ENCODE results near the gene PRF1.

- TF ChIP-seq, protein P1, sequence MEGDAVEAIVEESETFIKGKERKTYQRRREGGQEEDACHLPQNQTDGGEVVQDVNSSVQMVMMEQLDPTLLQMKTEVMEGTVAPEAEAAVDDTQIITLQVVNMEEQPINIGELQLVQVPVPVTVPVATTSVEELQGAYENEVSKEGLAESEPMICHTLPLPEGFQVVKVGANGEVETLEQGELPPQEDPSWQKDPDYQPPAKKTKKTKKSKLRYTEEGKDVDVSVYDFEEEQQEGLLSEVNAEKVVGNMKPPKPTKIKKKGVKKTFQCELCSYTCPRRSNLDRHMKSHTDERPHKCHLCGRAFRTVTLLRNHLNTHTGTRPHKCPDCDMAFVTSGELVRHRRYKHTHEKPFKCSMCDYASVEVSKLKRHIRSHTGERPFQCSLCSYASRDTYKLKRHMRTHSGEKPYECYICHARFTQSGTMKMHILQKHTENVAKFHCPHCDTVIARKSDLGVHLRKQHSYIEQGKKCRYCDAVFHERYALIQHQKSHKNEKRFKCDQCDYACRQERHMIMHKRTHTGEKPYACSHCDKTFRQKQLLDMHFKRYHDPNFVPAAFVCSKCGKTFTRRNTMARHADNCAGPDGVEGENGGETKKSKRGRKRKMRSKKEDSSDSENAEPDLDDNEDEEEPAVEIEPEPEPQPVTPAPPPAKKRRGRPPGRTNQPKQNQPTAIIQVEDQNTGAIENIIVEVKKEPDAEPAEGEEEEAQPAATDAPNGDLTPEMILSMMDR (conservative IDR thresholded peaks at IDR 0.05): no peak
- no peak for TF ChIP-seq ZFX (IDR thresholded peaks at IDR 0.05)
Measured at GRCh38 chr10:70647086-70647485, 44.5 kb upstream of the PRF1 start.

Measured in C4-2B (cell line).